Measurements from ENCODE around the gene SRGAP3.

SRGAP3 gene

GRCh38 chr3:9251055-9251786 is 1.8 kb upstream of the SRGAP3 start:
- no peak for DNase-seq (ENCODE audit: low read depth)

GRCh38 chr3:9250236-9250635 is 790 bp upstream of the SRGAP3 start:
- DNase-seq (ENCODE audit: low read depth): no peak

GRCh38 chr3:9248522-9249271 is 749 bp downstream of the SRGAP3 start:
- peak; percentile 5 for DNase-seq (ENCODE audit: low read depth)

GRCh38 chr3:9247941-9248521 is 1.4 kb downstream of the SRGAP3 start:
- no peak for DNase-seq (ENCODE audit: low read depth)

- no peak for DNase-seq (ENCODE audit: low read depth)
These were observed 2.0 kb downstream of the SRGAP3 start for GRCh38 chr3:9247361-9247940.

GRCh38 chr3:9246189-9246588 is 3.3 kb downstream of the SRGAP3 start:
- no peak for DNase-seq (ENCODE audit: low read depth)

GRCh38 chr3:9244495-9245183 is 4.8 kb downstream of the SRGAP3 start:
- no peak for DNase-seq (ENCODE audit: low read depth)

GRCh38 chr3:9241956-9242355 is 7.5 kb downstream of the SRGAP3 start:
- DNase-seq (ENCODE audit: low read depth): no peak

GRCh38 chr3:9239680-9240079 is 9.8 kb downstream of the SRGAP3 start:
- no peak for DNase-seq (ENCODE audit: low read depth)

GRCh38 chr3:9238721-9239295 is 10.6 kb downstream of the SRGAP3 start:
- DNase-seq (ENCODE audit: low read depth): no peak

GRCh38 chr3:9238276-9238675 is 11.2 kb downstream of the SRGAP3 start:
- DNase-seq (ENCODE audit: low read depth): no peak

GRCh38 chr3:9233814-9234600 is 15.4 kb downstream of the SRGAP3 start:
- no peak for DNase-seq (ENCODE audit: low read depth)

- DNase-seq (ENCODE audit: low read depth): no peak
These were observed 16.3 kb downstream of the SRGAP3 start for GRCh38 chr3:9233101-9233500.

- DNase-seq (ENCODE audit: low read depth): no peak
These were observed 17.5 kb downstream of the SRGAP3 start for GRCh38 chr3:9231937-9232336.

GRCh38 chr3:9231471-9231870 is 18.0 kb downstream of the SRGAP3 start:
- DNase-seq (ENCODE audit: low read depth): no peak

- no peak for DNase-seq (ENCODE audit: low read depth)
These were observed 18.4 kb downstream of the SRGAP3 start for GRCh38 chr3:9231006-9231405.

GRCh38 chr3:9230596-9230995 is 18.9 kb downstream of the SRGAP3 start:
- no peak for DNase-seq (ENCODE audit: low read depth)

- no peak for DNase-seq (ENCODE audit: low read depth)
These were observed 19.6 kb downstream of the SRGAP3 start for GRCh38 chr3:9229879-9230278.

GRCh38 chr3:9229325-9229724 is 20.1 kb downstream of the SRGAP3 start:
- no peak for DNase-seq (ENCODE audit: low read depth)

GRCh38 chr3:9226326-9226725 is 23.1 kb downstream of the SRGAP3 start:
- peak; percentile 59 for DNase-seq (ENCODE audit: low read depth)

GRCh38 chr3:9225268-9225667 is 24.2 kb downstream of the SRGAP3 start:
- DNase-seq (ENCODE audit: low read depth): no peak

Measured in stromal cell of bone marrow (primary cell).